Heart right ventricle (tissue), 16 donors: ENCODE data around the gene PPP1R27. TPM values are rescaled to one million over a fixed set of nuclear protein-coding genes. Genes with fewer than 3 reads are reported as not detected.

Source experiments
- ATAC-seq, 8 donors: fragments of 200-7000 bp; cut with Tn5 transposase; one replicate each; pipeline ENCODE4 v1.9.1; 2020; ENCODE audit warnings: mild to moderate bottlenecking in 8 of 8, moderate library complexity in 8 of 8, moderate number of reproducible peaks in 1 of 8
- DNase-seq, 2 donors: peaks; one replicate each; pipeline ENCODE4 v3.0.0-alpha.2; 2020
- H3K27ac ChIP-seq, 10 donors: fragments of 200-600 bp; sonication (generic) in 2 of 10; one replicate each; pipeline versions ENCODE4 v1.5.0 to v1.8.0; 2020 to 2022; ENCODE audit warnings: mild to moderate bottlenecking in 3 of 10
- H3K27me3 ChIP-seq, 7 donors: fragments of 200-600 bp; one replicate each; pipeline ENCODE4 v1.8.0; 2021 to 2022; ENCODE audit warnings: mild to moderate bottlenecking in 2 of 7
- H3K36me3 ChIP-seq, 9 donors: fragments of 200-600 bp; sonication (generic) in 1 of 9; one replicate each; pipeline versions ENCODE4 v1.5.0 to v1.8.0; 2020 to 2022; ENCODE audit warnings: mild to moderate bottlenecking in 2 of 9
- H3K4me1 ChIP-seq, 9 donors: fragments of 200-600 bp; sonication (generic) in 1 of 9; one replicate each; pipeline versions ENCODE4 v1.5.0 to v1.8.0; 2020 to 2022; ENCODE audit warnings: mild to moderate bottlenecking in 4 of 9
- H3K4me3 ChIP-seq, 10 donors: fragments of 200-600 bp; sonication (generic) in 2 of 10; one replicate each; pipeline versions ENCODE4 v1.5.0 to v1.8.0; 2020 to 2022; ENCODE audit warnings: mild to moderate bottlenecking in 7 of 10, moderate library complexity in 2 of 10
- H3K9me3 ChIP-seq, 11 donors: fragments of 200-600 bp in 10 of 11; sonication (generic) in 2 of 11; one replicate each; pipeline versions ENCODE4 v1.5.0 to v1.8.0; 2013 to 2022; ENCODE audit warnings: mild to moderate bottlenecking in 2 of 11, control low read depth in 1 of 11, moderate library complexity in 1 of 11
- WGBS, 2 donors: extraction: QIAGEN DNeasy Blood & Tissue Kit; methylation state at CpG; one replicate each; pipeline ENCODE4 v1.1.7; 2013; ENCODE audit warnings: inconsistent platforms in 1 of 2; 5-methylcytosine and 5-hydroxymethylcytosine counted together
- intact Hi-C, 10 donors: fragments of 100-400 bp; cut with DNase I; formaldehyde crosslinking; loops; one replicate each; pipeline versions ENCODE4 v1.11.1 to v1.14.2; 2022
- polyA plus RNA-seq, 2 donors: library from polyadenylated mRNA; stranded (reverse); fragments of 200-250 nt; gene quantifications; one replicate each; pipeline ENCODE4 v1.2.3, GENCODE V29; 2013
- total RNA-seq, 10 donors: library from RNA; stranded (reverse); fragmentation: NEBNext Ultra II Directional in 3 of 10; extraction: Animal tissue kit (Norgen Biotek cat#: 25700) in 3 of 10; gene quantifications; one replicate each; pipeline versions ENCODE4 v1.2.1 to v1.2.4, GENCODE V29; 2021 to 2023
- TF ChIP-seq, protein P1 (sequence below), 9 donors: fragments of 200-600 bp; sonication (generic) in 2 of 9; IDR thresholded peaks; one replicate each; pipeline versions ENCODE4 v1.5.0 to v1.8.0; 2021 to 2022; ENCODE audit warnings: antibody characterized with exemption in 9 of 9, mild to moderate bottlenecking in 5 of 9, moderate library complexity in 1 of 9
- donor health status: Arrhythmogenic right ventricular cardiomyopathy.
- donor health status: ischemic (EF 13 %, LVEDD 7.1; RV severe dilation, severe dysfunction).
- donor health status: healthy with polysubstance abuse.
- donor health status: DM: no; HTN: yes; CAD: no.
- donor health status: DM: no; HTN: no; CAD: no.
- donor health status: ischemic (EF 25% LVEDD 6.9; RV normal size, moderate dysfunction).
- donor health status: ischemic (EF 25% LVEDD 5.7; RV mildly dilated, moderate dysfunction).
- donor health status: healthy.
- donor health status: DM: yes; HTN: yes; CAD: no.
- donor health status: Ischemic cardiomyopathy.
- donor health status: ischemic (EF 35%, LVEDD 5.7; RV mildly dilated, moderate dysfunction).
- donor health status: nonischemic (EF 11% LVEDD 7.7; RV severe dilation, severe dysfunction).
- donor health status: DM: yes; HTN: yes; CAD: no.
- donor health status: PGD.
- donor health status: ischemic (EF 29% LVEDD 5.4; RV normal size, mild dysfunction).
- donor health status: nonischemic (EF 23%, LVEDD 6.1; RV moderate dilation, normal function).

Gene PPP1R27
- total and polyA plus RNA-seq, 12 donors: 0.14 to 0.31 TPM; not detected in 10

- no peak overlapping the region for H3K27ac ChIP-seq
- ATAC-seq: no peak
Observed at GRCh38 chr17:81829858-81830257, 5.0 kb downstream of the PPP1R27 start.

DNA sequence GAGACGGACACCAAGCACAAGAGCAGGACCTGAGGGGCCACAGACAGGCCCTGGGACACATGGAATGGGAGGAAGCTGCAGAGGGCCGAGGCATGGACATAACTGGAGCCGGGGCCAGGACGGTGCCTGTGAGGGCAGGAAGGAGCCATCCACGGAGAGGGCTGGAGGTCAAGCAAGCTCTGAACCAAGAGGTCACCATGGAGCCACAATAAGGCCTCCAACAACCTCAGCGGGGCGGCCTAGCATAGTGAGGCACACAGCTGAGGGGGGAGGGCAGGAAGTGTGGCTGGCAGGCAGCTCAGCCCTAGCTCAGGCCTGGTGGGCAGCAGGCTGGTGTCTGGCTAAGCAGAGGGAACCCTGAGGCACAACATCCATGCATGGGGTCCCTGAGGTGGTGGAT lies 6.2 kb downstream of the PPP1R27 start:
- Histone ChIP-seq H3K4me3 (no peak overlapping the region), H3K27ac (no peak overlapping the region), H3K4me1 (peaks cover 9 to 35% (median 22%) of the 10 kb centered on the region in 9 donors), H3K36me3 (peaks cover 0 to 18% (median 0%) of the 10 kb centered on the region in 9 donors), H3K9me3 (no peaks in the 10 kb centered on the region), H3K27me3 (no peaks in the 10 kb centered on the region)
- TF ChIP-seq, protein P1, sequence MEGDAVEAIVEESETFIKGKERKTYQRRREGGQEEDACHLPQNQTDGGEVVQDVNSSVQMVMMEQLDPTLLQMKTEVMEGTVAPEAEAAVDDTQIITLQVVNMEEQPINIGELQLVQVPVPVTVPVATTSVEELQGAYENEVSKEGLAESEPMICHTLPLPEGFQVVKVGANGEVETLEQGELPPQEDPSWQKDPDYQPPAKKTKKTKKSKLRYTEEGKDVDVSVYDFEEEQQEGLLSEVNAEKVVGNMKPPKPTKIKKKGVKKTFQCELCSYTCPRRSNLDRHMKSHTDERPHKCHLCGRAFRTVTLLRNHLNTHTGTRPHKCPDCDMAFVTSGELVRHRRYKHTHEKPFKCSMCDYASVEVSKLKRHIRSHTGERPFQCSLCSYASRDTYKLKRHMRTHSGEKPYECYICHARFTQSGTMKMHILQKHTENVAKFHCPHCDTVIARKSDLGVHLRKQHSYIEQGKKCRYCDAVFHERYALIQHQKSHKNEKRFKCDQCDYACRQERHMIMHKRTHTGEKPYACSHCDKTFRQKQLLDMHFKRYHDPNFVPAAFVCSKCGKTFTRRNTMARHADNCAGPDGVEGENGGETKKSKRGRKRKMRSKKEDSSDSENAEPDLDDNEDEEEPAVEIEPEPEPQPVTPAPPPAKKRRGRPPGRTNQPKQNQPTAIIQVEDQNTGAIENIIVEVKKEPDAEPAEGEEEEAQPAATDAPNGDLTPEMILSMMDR (IDR thresholded peaks at IDR 0.05): no peak
- no peak for DNase-seq
- intact Hi-C loops: no loop called here
- no peak for ATAC-seq
- WGBS, 2 donors: 80 to 81% methylated on average over 7 of the region's 7 CpGs

More at GRCh38 chr17:81829858-81830257, 5.0 kb downstream of the PPP1R27 start:
- Histone ChIP-seq H3K27me3 (no peaks in the 10 kb centered on the region), H3K4me3 (no peak overlapping the region), H3K36me3 (peaks cover 0 to 6% (median 0%) of the 10 kb centered on the region in 9 donors), H3K9me3 (no peaks in the 10 kb centered on the region), H3K4me1 (peaks cover 12 to 44% (median 27%) of the 10 kb centered on the region in 9 donors)
- DNase-seq: no peak
- TF ChIP-seq, protein P1 (IDR thresholded peaks at IDR 0.05): no peak
- WGBS, 2 donors: 95 to 96% methylated on average over 6 of the region's 6 CpGs
- intact Hi-C loops: loop anchor here in 1 of 10 donors (5.0 kb wide), 1 partner anchor 42 kb away; the partner anchor contains the start of gene ARHGDIA

DNA sequence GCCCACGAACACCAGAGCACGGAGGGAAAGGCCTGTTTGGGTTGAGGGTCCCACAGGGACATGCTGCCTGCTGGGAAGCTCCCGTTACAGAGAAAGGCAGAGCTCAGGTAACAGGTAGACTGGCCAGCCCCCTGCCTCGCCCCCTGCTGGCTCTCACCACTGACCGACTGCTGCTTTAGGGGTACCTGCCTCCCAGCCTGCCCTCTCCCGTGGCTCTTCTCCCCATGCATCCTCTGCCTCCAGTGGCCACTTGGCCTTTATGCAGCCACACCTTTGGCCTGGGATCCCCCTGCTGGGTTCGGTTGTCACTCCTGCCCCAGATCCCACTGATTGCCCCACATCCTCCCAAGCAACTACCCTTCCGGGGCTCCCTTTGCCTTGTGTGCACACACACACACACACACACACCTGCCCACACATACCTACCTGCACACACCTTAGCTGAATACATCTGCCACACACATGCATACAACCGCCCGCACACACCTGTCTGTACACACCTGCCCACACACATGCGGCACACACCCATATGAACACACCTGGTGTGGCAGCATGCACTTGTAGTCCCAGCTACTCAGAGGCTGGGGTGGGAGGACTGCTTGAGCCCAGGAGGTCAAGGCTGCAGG lies 8.9 kb downstream of the PPP1R27 start:
- intact Hi-C loops: no loop called here

GRCh38 chr17:81824595-81824994 lies 10.3 kb downstream of the PPP1R27 start:
- TF ChIP-seq, protein P1 (IDR thresholded peaks at IDR 0.05): no peak
- Histone ChIP-seq H3K27me3 (no peaks in the 10 kb centered on the region), H3K27ac (no peak overlapping the region), H3K36me3 (peaks cover 0 to 31% (median 6%) of the 10 kb centered on the region in 9 donors), H3K9me3 (no peaks in the 10 kb centered on the region), H3K4me1 (peaks cover 7 to 36% (median 23%) of the 10 kb centered on the region in 9 donors), H3K4me3 (no peak overlapping the region)
- no peak for ATAC-seq
- 87 to 90% methylated on average over 11 of the region's 11 CpGs for WGBS, 2 donors
- intact Hi-C loops: loop anchor here in 1 of 10 donors (5.0 kb wide), 1 partner anchor 38 kb away; the partner anchor contains the start of gene P4HB
- DNase-seq: no peak

More for the DNA sequence above, 8.9 kb downstream of the PPP1R27 start:
- TF ChIP-seq, protein P1 (IDR thresholded peaks at IDR 0.05): no peak
- Histone ChIP-seq H3K27me3 (no peaks in the 10 kb centered on the region), H3K36me3 (peaks cover 0 to 33% (median 6%) of the 10 kb centered on the region in 9 donors), H3K4me1 (peaks cover 7 to 37% (median 23%) of the 10 kb centered on the region in 9 donors), H3K27ac (no peak overlapping the region), H3K9me3 (no peaks in the 10 kb centered on the region), H3K4me3 (no peak overlapping the region)
- ATAC-seq: no peak
- 84 to 85% methylated on average over 11 of the region's 11 CpGs for WGBS, 2 donors
- DNase-seq: no peak
